ENCODE data around the gene AQP12B. TPM values are rescaled to one million over a fixed set of nuclear protein-coding genes. Genes with fewer than 3 reads are reported as not detected.
"Not testable (repeated sequence)": the region's sequence is repeated elsewhere in the genome, so short reads cannot be mapped to it uniquely, and the experiment has no call there.

AQP12B gene
- total RNA-seq, 1 donor from 2014 or later, result not detected

GRCh38 chr2:240704651-240705050 lies 22.0 kb upstream of the AQP12B start:
- DNase-seq (ENCODE audit: low spot score), result no peak
- no peak for ATAC-seq
- intact Hi-C loops (cut with DNase I), result no loop called here

GRCh38 chr2:240703417-240704341 lies 21.0 kb upstream of the AQP12B start:
- no peak for DNase-seq (ENCODE audit: low spot score)
- no peak for ATAC-seq
- intact Hi-C loops (cut with DNase I), result no loop called here

DNA sequence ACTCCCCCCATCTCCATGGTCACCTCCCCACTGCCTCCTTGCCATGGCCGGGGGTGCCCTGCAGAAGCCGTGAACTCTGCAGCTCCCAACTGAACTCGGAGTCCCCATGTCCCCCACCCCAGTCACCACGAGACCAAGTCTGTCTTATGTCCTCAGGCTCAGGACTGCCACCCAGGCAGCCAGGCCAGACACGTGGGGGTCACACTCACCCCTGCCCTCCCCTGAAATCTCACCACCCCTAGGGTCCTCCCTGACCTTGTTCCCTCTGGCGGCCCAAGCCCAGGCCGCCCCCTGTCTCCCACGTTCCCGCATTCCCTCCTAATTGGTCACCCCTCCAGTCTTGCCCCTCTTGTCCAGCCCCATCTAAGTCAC lies 19.9 kb upstream of the AQP12B start:
- no peak for ATAC-seq
- DNase-seq (ENCODE audit: low spot score), result no peak
- intact Hi-C loops (cut with DNase I), result no loop called here

GRCh38 chr2:240701736-240702639 lies 19.3 kb upstream of the AQP12B start:
- intact Hi-C loops (cut with DNase I), result no loop called here
- ATAC-seq, result no peak

DNA sequence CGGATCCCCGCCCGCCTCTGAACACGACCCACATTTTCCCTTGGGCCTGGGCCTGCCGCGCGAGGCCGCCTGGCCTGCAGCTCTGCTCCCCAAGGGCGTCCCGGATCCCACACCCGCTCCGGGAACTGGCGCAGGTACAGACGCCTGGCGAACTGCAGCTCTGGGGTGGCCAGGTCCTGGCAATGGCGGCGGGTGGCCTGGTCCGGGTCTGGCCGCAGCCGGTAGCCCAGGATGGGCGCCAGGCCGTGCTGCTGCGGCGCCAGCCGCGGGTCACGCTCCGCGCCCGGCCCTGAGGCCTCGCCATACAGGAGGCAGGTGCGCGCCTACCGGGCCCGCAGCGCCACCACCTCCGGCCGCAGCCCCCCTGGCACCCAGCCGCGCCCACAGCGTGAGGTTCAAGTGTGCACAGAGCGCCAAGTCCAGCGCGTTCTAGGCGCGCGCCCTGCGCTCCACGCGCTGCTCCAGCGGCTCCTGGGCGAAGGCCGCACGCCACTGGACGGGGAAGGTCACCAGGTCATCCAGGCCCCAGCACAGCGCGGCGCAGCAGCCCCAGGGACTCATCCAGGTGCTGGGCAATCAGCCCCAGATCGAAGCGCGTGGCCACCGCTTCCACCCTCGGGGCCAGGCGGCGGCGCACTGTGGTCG lies 18.5 kb upstream of the AQP12B start:
- ATAC-seq (no peak), DNase-seq (ENCODE audit: low spot score) (no peak)

More at GRCh38 chr2:240701736-240702639, 19.3 kb upstream of the AQP12B start:
- no peak for DNase-seq (ENCODE audit: low spot score)

GRCh38 chr2:240700616-240701015 lies 17.9 kb upstream of the AQP12B start:
- ATAC-seq; intact Hi-C loops (cut with DNase I); DNase-seq (ENCODE audit: low spot score): not testable (repeated sequence)

More for the DNA sequence above, 18.5 kb upstream of the AQP12B start:
- intact Hi-C loops (cut with DNase I), result no loop called here

GRCh38 chr2:240699835-240700234 lies 17.1 kb upstream of the AQP12B start:
- DNase-seq (ENCODE audit: low spot score); ATAC-seq; intact Hi-C loops (cut with DNase I): not testable (repeated sequence)

- peak; percentile 74 for ATAC-seq
- intact Hi-C loops (cut with DNase I); DNase-seq (ENCODE audit: low spot score): not testable (repeated sequence)
Measured at GRCh38 chr2:240698852-240699561, 16.3 kb upstream of the AQP12B start.

- intact Hi-C loops (cut with DNase I); ATAC-seq; DNase-seq (ENCODE audit: low spot score): not testable (repeated sequence)
Measured at GRCh38 chr2:240696469-240696868, 13.8 kb upstream of the AQP12B start.

DNA sequence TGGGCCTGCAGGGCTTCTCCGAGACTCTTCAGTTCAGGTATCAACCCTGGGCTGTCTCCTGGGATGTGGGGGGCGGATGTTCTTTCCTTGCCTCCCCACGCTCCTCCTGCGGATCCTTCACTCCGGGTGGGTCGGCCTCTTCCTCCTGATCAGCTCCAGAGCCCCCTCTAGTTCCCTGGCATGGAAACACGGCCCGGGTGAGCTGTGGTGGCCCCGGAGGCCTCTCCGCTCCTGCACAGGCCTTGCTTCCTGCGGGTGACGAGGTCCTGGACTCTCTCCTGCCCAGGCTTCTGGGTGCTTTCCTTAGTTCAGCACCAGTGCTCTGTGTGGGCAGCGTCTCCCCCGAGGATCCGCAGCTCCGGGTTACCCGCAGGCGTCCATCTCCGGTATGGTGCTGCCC lies 12.9 kb upstream of the AQP12B start:
- peak; percentile 21 for ATAC-seq
- DNase-seq (ENCODE audit: low spot score); intact Hi-C loops (cut with DNase I): not testable (repeated sequence)

- intact Hi-C loops (cut with DNase I); ATAC-seq; DNase-seq (ENCODE audit: low spot score): not testable (repeated sequence)
Measured at GRCh38 chr2:240694304-240694703, 11.6 kb upstream of the AQP12B start.

DNA sequence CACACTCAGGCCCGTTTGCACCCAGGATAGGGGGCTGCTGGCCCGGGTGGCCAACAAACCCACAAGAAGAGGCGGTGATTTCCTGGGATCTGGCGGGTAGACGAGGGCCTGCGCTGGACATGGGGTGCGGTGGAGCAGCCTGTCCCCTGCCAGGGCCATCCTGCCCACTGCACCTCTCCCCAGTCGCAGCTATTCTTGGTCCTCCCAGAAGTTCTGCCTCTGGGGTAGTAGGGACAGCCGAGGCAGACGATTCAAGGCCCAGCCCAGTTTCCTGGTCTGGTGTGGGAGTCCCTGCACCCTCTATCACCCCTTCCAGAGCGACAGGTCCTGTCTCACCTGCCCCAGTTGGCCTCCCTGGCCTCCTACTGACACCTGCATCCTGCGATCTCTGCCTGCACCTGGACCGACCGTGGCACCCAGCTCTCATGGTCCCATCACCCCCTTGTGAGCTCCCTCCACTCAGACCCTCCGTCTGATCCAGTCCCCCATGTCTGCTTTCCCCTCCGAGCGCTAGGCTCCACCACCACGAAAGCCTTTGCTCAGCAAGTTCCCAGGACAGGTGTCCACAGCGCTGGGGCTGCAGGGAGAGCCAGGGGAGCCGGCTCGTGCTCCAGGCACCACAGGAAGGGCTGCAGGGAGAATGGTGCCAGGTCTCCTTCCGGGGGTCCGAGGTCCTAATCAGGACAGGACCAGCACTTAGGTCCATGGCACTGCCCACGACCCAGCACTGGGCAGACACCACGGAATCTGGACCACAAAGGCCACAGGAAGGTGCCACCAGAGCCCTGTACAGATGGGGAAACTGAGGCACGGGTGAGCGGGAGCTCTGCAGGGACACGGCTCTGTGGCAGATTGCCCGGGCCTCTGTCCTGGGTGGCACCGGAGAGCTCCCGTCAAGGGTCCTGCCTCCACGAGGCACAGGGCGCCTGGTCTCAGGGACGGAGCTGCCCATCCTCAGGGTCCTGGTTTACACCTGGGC lies 10.2 kb upstream of the AQP12B start:
- ATAC-seq; DNase-seq (ENCODE audit: low spot score); intact Hi-C loops (cut with DNase I): not testable (repeated sequence)

DNA sequence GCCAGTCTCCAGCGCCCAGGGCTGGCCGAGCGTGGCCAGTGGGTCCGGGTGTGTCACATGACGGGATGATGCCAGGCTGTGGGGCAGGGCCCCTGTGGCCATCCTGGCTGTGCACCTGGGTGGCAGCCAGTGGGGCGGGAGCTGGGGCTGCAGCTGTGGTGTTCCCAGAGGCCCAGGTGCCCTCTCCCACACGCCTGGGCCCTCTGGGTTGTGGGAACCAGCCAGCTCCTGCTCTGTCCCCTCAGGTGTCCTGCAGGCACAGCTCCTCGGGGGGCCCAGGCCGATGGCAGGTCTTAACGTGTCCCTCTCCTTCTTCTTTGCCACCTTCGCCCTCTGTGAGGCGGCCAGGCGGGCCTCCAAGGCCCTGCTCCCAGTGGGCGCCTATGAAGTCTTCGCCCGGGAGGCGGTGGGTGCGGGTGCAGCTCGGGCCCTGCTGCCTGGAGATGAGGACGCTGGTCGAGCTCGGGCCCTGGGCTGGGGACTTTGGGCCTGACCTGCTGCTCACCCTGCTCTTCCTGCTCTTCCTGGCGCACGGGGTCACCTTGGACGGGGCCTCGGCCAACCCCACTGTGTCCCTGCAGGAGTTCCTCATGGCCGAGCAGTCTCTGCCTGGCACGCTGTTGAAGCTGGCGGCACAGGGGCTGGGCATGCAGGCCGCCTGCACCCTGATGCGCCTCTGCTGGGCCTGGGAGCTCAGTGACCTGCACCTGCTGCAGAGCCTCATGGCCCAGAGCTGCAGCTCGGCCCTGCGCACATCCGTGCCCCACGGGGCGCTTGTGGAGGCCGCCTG lies 9.1 kb upstream of the AQP12B start, which contains the start of gene AQP12A:
AQP12A (plus strand) TSS at position 236 of the 790 bp plus-strand sequence; CDS start at position 284, 48 bp downstream.
- DNase-seq (ENCODE audit: low spot score), result peak; percentile 49
- ATAC-seq; intact Hi-C loops (cut with DNase I): not testable (repeated sequence)

DNA sequence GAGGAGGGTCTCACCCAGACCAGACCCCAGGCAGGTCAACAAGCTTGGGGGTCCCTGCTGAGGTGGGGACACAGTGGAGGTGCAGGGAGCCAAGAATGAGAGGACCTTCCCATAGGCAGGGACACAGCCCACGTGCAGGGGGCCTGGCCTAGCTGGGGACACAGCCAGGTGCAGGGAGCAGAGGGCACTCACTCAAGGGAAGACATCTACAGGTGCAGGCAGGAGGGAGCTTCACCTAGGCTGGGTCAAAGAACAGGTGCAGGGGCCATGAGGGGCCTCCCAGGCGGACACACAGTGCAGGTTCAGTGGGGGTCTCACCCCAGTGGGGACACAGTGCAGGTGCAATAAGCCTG lies 8.4 kb upstream of the AQP12B start:
- intact Hi-C loops (cut with DNase I); ATAC-seq; DNase-seq (ENCODE audit: low spot score): not testable (repeated sequence)

GRCh38 chr2:240690421-240691074 lies 7.9 kb upstream of the AQP12B start:
- not testable (repeated sequence) for ATAC-seq

DNA sequence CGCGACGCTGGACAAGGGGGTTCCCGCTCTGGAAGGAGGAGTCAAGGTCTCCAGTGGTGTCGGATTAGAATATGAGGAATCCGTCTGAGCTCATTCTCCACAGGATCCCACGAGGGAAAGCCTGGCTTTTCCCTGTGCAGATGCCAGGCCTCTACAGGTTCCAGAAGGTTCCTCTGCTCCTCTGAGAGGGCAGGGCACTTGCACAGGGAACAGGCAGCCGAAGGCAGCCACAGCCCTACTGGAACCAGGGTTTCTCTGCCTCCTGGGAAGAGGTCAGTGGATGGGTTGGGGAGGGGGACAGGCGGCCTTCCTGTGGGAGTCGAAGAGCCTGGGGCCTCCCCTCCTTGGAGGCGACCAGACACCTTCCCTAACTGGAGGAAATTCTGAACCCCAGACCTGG lies 7.3 kb upstream of the AQP12B start:
- ATAC-seq, result no peak
- intact Hi-C loops (cut with DNase I), result no loop called here
- DNase-seq (ENCODE audit: low spot score), result no peak

More at GRCh38 chr2:240690421-240691074, 7.9 kb upstream of the AQP12B start:
- intact Hi-C loops (cut with DNase I); DNase-seq (ENCODE audit: low spot score): not testable (repeated sequence)

Data from sciatic nerve (tissue), 2 donors.